Anterior cingulate cortex (tissue), 58 donors: ENCODE measurements around the gene C3orf62.

Experiments used
- DNase-seq, 58 donors: peaks; one replicate each; lab custom pipeline; 2025; lab: John Stamatoyannopoulos, UW

The C3orf62 gene

DNA sequence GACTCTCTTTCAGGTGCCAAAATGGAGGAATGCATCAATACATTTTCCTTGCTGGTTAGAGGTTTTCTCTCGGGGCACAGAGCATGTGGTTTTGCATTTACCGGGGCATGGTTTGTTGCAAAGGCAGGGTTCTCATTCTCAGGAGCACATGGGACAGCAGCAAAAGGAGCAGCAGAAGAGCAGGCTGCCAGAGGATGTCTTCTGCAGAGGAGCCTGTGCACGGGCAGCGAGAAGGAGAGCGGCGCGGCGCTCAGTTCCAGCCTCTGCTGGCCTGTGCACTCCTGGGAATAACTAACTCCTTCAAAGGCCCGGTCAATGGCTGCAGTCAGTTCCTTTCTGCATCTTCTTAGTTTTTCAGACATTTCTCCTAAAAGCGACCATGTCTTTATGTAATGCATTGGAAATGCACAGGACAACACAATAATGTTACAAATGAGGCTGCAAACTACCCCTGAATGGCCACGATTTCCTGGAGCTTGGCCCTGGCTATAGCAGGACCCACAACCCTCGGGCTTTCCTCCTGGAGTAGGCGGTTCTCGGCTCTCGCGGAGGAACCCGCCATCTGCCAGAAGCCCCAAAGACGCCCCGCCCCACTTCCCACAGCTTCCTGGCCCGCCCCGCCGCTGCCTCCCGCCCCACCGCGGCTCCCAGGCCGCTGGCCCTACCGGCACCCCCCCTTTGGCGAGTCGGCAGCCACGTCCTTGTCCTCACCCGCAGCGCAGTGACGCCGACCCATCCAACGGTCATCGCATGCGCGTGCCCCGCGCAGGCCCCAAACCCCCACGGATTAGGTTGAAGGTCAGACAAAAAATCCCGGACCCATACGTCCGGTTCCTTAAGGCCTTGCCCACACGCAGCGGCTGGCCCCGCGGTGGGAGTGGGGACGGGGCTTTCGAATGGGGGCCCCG lies at the start of gene C3orf62:
TSS of gene C3orf62 (minus strand) at position 758 of the 908 bp plus-strand sequence. CDS start at position 398, 360 bp downstream.
- peak in 57 of 58 donors; percentile 15 to 85 (median 67) for DNase-seq

DNA sequence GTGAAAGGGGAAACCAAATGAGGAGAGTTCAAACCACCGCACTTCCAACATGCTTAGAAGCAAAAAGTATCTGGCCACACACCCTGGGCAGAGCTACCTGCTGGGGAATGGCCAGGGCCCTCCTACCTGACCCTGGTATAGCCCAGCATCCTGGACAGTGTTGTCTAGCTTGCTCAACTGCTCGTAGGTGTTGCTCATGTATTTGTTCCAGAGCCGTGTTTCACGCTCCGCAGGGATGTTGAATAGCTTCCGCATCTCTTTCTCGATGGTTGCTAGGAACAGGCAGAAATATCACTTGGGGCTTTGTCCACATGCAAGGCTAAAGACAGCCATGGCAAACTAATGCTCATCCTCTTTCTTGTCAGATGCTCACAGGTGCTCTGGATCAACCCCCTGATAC lies 47.7 kb upstream of the C3orf62 start:
- DNase-seq: no peak

DNA sequence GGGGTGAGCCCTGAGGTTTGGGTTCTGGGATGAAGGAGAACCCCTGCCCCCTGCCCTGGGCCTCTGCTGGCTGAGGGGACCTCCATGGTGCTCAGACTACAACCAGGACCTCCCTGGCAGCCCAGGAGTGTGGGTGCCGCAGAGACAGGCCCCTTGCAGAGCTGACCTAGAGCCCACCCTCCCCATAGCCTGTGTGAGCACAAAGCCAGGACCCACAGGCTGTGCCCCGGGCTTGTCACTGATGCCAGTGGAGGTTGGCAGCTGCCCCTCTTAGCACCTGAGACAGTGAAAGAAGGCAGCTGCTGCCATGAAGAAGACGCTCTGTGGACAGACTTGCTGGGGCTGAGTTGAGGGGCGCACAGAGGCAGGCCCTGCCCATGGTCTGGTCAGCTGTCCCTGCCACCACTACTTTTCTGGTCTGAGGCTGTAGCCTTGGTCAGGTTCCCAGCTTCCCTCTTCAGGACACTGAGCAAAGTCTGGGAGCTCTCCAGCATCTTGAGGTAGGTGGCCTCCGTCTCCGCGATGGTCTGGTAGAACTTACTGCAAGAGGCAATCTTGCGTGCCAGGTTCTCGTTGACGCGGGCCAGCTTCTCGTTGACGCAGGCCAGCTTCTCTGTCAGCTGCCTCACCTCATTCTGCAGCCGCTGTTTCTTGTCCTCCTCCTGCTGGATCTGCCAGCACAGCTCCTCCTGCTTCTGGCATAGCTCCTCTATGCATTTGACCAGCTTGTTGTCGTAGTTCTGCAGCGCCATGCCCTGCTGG lies 39.8 kb upstream of the C3orf62 start:
- peak in 31 of 58 donors; percentile 3 to 65 (median 35) for DNase-seq

DNA sequence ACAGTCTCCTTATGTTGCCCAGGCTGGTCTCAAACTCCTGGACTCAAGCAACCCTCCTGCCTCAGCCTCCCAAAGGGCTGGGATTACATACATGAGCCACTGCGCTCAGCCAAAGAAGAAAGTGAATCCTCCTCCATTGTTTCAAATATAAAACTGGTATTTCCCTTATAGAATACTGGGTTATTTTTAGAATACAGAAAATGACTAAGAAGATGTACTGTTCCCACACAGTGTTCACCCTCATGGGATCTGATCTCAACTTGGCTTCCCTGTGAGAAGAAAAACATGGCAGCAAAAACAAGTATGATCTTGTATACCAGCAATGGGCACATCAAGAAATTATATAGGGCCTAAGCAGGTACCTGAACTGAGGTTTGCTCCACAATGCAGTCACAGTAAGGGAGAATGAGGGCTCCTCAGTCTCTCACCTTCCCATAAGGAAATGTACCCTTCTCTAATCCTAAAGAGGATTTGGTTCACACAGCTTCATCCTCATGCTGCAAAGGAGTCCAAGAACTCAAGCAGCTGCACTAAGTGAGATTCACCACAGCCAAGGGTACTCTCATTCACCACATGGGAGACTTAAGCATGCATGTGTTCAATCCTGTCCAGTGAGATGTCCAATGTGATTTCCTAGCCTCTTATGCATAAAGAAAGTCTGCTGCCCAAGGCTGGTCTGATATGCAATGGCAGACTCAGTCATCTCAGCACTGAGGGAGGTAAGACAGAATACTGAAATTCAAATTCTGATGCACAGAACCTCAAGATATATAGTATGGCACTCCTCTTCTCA lies 37.1 kb upstream of the C3orf62 start:
- DNase-seq: no peak

DNA sequence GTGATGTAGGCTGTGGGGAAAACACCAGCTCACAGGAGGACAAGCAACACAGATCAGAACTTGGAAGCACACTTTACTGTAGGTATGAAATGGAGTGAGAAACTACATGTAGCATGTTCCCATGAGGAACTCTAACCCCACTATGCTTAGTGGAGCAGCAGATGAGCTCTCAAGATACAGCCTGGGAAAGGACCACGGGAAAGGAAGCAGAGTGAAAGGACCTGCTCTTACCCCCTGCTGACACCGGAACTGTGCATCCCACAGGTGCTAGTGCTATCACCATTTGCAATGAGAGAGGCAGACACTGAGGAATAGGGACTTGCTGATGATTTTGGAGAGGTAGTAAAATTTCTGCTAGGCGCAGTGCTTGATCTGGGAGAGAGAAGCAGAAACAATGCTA lies 34.3 kb upstream of the C3orf62 start:
- no peak for DNase-seq

DNA sequence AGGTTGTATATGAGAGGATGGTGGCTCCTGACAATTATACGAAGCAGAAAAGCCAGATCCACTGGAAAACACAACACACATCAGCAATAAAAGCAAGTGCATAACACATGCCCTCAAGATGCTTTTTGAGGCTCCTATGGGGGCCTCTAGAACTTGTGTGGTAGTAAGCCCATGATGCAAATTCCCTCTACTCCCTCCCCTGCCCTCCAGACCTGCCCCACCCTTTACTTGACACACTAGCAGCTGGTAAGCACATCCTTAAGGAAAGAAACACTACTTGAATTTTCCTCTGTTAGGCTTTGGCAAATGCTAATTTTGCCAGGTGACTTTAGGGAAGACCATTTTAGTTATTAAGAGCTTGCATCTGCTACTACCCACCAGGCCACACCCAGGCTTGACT lies 33.6 kb upstream of the C3orf62 start:
- DNase-seq: no peak

DNA sequence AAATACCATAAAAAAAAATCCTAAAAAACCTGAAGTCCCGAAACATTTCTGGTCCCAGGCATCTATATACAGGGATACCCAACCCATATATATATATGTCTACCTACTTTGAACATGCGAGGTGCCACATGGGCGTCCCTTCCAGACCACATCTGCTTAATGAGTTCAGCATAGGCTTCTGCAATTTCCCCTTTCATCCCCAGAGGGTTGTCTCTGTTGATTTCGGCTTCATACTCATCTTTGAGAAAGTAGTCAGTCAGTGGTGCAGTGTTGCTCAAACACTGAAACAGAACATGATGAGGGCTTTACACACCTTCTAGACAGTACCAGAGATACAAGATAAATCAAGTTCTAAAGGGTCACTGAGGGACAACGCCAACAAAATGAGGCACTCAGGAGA lies 28.6 kb upstream of the C3orf62 start:
- no peak for DNase-seq

DNA sequence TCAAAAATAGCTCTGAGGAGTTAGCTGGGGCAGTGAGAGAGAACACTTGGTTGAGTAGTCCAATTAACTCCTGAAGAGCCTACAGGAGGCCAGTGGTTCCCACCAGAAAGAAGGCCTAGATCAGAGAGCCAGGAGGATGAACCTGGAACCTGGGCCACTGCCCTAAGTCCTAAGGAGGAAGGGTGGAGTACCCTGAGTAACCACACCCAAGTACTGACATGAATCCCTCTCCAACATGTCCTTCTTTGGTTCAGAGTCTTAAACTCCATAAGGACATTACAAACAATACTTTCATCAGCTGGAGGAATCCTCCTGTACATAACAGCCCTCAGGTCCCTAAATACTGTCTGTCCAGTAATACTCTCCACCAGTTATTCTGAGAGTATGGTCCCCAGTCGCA lies 25.6 kb upstream of the C3orf62 start:
- DNase-seq: no peak

DNA sequence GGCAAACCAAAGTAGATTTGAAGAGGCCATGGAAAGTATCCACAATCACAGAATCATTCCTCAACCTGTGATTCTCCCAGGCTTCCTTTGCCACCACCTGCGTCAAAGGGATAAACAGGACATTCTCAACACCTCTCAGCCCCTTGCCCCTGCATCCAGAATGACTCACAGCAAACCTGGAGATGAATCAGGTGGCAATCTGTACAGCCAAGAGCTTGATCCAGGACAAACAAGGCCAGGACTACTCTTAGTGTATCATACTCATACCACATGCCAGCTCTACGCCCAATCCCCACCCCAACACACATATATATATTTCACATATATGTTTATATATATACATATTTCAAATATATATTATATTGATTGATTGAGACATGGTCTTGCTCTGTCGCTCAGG lies 23.6 kb upstream of the C3orf62 start:
- no peak for DNase-seq

DNA sequence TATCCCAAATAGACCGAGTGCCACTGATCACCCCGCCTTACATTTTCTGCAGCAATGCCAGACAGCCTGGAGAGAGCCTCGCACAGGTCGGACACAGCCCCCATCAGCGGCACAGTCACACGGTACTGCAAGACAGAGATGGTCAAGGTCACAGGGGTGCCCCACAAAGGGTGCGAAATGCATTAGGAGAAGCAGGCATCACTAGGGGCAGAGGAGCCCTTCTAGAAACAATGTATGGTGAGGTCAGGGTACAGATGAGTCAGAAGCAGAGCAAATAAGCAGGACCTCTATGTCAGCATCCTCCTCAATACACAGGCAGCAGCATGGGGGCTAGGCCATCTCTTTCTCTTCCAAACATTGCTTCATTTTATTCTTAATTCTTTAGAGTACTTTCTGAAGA lies 21.5 kb upstream of the C3orf62 start:
- DNase-seq: no peak

DNA sequence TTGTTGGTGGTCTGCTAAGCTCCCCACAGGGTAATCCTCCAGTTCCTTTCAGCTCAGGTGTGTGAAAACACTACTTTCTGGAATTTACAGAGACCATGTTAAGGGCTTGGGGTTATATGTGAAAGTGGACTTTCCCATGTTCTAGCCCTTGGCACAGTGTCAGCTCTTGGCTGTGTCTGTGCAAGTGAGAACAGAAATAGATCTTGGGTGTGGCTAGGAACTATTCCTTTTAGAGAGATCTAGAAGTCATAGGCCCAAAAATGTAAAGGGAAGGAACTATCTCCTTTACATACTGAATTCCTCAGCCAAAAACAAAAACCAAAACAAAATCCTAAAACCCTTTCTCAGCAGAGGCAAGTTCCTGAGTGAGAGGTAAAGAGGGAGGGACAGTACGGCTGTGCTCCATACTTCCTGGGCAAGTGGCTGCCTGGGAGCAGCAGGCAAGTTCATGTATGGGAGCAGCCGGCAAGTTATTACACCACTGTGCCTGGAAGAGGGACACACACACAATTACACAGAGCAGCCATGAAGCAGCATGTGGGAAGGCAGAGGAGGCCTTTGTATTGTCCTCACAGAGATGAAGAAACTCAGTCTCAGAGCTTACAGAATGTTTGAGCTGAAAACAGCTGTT lies 19.9 kb upstream of the C3orf62 start:
- no peak for DNase-seq

DNA sequence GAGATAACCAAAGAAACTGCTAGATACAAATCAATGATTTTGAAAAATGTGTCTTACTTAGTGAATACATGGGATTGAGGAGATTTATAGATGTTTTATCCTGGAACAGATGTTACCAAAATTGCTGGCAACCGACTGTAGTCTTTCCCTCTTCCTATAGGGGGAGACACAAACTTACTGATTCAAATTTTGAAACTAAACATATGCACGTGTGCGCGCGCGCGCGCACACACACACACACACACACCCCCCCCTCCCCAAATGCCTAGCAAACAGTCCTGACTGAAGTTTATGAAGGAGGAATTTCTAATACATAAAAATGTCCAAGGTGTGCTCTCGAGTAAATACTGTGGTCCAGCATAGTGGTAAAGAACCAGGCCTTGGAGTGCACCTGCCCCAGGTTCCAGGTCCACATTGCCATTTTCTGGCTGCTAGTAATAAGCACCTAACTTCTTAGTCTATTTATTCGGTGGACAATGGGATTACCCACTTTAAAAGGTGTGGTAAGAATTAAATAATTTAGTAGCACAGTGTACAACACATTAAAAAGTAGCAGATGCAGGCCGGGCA lies 18.5 kb upstream of the C3orf62 start:
- peak in 1 of 58 donors; percentile 8 for DNase-seq

DNA sequence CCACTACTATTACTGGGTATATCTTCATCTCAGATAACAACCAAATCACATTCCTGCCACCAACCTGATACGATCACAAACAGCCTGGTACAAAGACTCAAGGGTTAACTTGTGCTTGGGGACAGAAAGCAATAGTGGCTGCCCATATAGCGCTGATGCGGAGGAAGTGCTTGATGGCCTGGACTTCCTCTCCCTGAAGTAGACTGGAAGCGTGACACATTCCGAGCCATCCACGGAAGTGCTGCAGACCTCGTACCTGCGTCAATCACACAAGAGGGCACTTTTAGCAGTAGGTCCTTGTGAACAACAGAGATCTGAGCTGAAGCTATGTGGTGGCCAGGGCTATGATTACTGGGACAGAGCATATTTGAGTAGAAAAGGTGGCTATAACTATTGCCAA lies 17.3 kb upstream of the C3orf62 start:
- DNase-seq: no peak

DNA sequence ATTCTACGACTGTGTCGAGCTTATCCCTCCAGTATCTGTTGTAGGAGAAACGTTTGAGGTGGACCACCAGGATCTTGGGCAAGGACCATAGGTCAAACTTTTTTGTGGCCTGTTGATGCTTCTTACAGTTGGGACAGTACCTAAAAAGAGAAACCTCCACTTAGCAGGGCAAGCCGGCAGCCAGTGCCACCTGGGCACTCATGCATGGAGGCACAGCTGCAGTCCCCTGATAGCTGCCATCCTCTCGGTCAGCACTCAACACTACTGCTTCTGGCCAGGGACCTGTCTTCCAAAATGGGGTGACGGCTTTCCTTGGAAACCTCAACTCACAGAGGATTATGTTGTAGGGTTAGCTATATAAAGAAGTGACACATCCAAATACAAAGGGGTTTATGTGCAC lies 7.0 kb upstream of the C3orf62 start:
- DNase-seq: no peak

DNA sequence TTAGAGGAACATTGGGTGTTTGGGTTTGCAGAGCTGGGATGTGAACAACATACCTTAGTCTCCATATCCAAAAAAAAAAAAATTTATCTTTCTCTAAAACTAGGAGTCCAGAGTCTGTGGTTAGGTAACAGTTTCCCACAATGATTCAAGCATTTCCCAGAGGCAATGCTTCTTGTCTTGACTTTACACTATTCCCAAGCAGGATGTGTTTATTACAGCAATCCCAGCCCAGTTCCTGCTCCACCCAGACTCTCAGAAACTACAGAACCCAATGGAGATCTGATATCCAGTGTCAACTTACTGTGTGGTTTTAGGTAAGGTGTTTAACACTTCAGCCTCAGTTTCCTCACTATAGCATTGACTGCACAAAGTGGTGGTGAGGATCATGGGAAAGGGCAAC lies 2.3 kb upstream of the C3orf62 start:
- DNase-seq: no peak

DNA sequence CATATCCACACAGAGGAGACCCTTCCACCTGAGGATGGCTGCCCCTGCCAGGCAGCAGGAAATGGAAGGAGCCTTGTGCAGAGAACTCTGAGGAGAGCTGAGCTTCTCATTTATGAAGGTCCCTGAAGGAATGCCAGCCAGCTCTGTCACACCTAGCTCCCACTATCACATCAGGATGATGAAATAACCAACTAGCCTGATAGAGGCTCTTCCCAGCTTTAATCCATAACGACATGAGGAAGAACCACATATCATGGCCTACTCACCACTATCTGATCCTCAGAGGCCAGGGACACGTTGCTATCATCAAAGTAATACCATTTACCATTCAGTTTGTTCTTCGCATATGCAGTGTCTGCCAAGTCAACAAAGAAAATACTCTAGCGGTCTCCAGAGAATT lies 1.5 kb upstream of the C3orf62 start:
- DNase-seq: no peak

DNA sequence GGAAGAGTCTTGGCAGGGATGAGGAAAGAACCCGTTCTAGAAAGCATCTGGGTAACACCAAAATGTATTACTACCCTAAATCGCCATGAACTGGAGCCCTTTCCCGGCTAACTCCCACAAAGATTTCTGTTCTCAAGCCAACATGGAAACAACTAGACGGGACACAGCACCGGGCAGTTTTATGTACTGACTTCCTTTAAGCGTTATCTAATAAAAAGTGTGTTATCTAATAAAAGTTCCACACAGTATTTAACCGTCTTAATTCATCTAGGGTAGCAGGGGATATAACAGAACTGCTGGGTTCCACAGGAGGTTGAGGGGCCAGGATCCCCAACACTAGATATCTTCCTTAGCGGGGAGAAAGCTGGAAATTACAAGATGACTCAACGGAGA lies 347 bp upstream of the C3orf62 start:
- no peak for DNase-seq

DNA sequence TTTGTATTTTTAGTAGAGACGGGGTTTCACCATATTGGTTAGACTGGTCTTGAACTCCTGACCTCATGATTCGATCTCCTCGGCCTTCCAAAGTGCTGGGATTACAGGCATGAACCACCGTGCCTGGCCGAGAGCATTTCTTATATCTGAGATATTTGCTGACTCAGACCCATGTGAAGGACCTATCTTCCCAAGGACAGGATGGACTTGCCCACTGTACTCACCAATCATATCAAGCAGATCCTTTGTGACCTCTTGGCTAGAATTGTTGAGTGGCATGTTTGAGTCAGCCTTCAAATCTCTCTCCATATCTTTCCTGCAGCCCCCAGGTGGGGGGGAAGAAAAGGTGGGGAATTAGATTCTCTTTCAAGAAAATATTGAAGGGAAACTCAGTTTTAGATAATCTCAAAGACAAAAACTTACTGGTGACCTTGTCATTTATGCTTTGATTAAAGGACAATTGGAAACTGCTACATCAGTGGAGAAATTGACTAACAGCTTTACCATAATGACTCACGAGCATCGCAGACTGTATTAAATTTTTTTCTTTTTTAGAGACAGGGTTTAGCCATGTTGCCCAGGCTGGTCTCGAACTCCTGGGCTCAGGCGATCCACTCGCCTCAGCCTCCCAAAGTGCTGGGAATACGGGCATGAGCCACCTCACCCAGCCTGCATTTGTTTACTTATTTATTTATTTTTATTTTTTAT lies 3.1 kb downstream of the C3orf62 start:
- DNase-seq: no peak

DNA sequence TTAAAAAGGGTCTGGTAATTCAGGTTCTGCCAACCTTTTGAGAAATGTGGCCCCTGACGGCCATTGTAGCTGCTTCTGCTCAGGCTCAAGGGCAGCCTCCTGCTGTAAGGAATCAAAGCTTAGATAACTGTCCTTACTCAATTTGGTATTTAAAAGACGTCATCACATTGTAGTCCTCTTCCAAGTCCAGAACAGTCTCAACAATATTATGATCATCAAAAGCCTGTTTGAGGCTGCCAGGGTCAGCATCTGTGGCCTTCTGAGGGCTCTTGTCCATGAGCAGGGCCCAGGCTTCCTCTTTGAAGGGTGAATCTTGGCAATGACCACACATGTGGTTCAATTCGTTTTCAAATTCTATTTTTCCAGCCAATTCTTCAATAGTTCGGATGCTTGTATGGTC lies 6.0 kb downstream of the C3orf62 start:
- DNase-seq: no peak

DNA sequence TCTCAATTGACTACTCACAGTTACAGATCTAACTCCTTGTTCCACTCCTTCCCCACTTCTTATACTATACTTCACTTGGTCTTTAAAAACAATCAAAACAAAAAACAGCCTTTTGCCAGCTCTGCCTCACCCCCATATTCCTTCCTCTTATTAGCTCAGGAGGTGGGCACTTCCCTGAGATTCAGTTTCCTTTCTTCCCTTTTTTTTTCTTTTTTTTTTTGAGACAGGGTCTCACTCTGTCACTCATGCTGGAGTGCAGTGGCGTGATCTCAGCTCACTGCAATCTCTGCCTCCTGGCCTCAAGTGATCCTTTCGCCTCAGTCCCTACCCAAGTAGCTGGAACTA lies 6.9 kb downstream of the C3orf62 start:
- DNase-seq: no peak
